H1 (cell line): Measurements from ENCODE around the gene PPP2R2C. TPM values are rescaled to one million over a fixed set of nuclear protein-coding genes. Genes with fewer than 3 reads are reported as not detected.

Experiments
- CTCF ChIA-PET: fragments of 300-600 bp; sonication (Branson Sonifier 250); formaldehyde crosslinking; loops from one replicate; lab custom pipeline; 2021; ENCODE audit not compliant: partially characterized antibody; lab: Charles Lee
- POLR2A ChIA-PET: fragments of 300-600 bp; sonication (Branson Sonifier 250); formaldehyde crosslinking; loops from one replicate; lab custom pipeline; 2021; ENCODE audit warnings: inconsistent platforms; ENCODE audit not compliant: partially characterized antibody; lab: Charles Lee
- DNase-seq, 2 experiments: peaks; one replicate each; pipeline versions ENCODE4 v3.0.0 to v3.0.0-alpha.2; 2010 to 2022; ENCODE audit warnings: low spot score in 2 of 2, low read depth in 1 of 2, mixed read lengths in 1 of 2
- FAIRE-seq: peaks from 2 replicates; lab custom pipeline; 2011; peaks lifted over from hg19 to GRCh38; lab: Jason Lieb, UNC
- H2AFZ ChIP-seq: 2 replicates; pipeline ENCODE4 v1.8.1; 2012; ENCODE audit warnings: low read length, inconsistent platforms
- H2AK5ac ChIP-seq: 2 replicates; pipeline ENCODE4 v1.6.1; 2013; ENCODE audit warnings: low read depth, low read length
- H2BK120ac ChIP-seq: replicated peaks from 2 replicates; pipeline ENCODE3; 2013; ENCODE audit warnings: low read depth, low read length, inconsistent platforms
- H2BK12ac ChIP-seq: 2 replicates; pipeline ENCODE4 v1.6.1; 2013; ENCODE audit warnings: low read depth, low read length
- H2BK15ac ChIP-seq: 2 replicates; pipeline ENCODE4 v1.6.1; 2013; ENCODE audit warnings: low read length
- H2BK20ac ChIP-seq: 2 replicates; pipeline ENCODE4 v1.6.1; 2013; ENCODE audit warnings: low read length
- H2BK5ac ChIP-seq: 2 replicates; pipeline ENCODE4 v1.6.1; 2013; ENCODE audit warnings: low read depth, low read length
- H3K14ac ChIP-seq: 2 replicates; pipeline ENCODE4 v1.6.1; 2013; ENCODE audit warnings: inconsistent platforms; ENCODE audit not compliant: insufficient read length
- H3K18ac ChIP-seq: 2 replicates; pipeline ENCODE4 v1.6.1; 2013; ENCODE audit warnings: low read length; ENCODE audit errors: extremely low read depth
- H3K23ac ChIP-seq: 2 replicates; pipeline ENCODE4 v1.6.1; 2013; ENCODE audit warnings: inconsistent platforms; ENCODE audit not compliant: insufficient read length
- H3K23me2 ChIP-seq: 2 replicates; pipeline ENCODE4 v1.6.1; 2013; ENCODE audit warnings: low read depth, low read length
- H3K27ac ChIP-seq: 2 replicates; pipeline ENCODE4 v1.6.1; 2011; ENCODE audit warnings: low read depth, low read length, inconsistent platforms
- H3K27me3 ChIP-seq, 4 experiments: replicated peaks in 1 of 4; 1 replicate in 1 of 4; 2 replicates in 3 of 4; pipeline versions ENCODE4 v1.6.1 to v1.8.1; 2011 to 2013; ENCODE audit warnings: low read length in 3 of 4, mild to moderate bottlenecking in 3 of 4, inconsistent platforms in 2 of 4, mixed read lengths in 2 of 4, moderate library complexity in 1 of 4; ENCODE audit not compliant: control insufficient read depth in 3 of 4, insufficient read depth in 3 of 4; ENCODE audit errors: extremely low read depth in 1 of 4
- H3K36me3 ChIP-seq, 4 experiments: 2 replicates each; pipeline versions ENCODE4 v1.6.1 to v1.8.1; 2011 to 2013; ENCODE audit warnings: mild to moderate bottlenecking in 4 of 4, low read length in 3 of 4, moderate library complexity in 2 of 4, control low read depth in 1 of 4, inconsistent platforms in 1 of 4; ENCODE audit not compliant: insufficient read depth in 4 of 4, control insufficient read depth in 2 of 4
- H3K4ac ChIP-seq: replicated peaks from 2 replicates; pipeline ENCODE3; 2013; ENCODE audit warnings: low read length, low read depth, mixed read lengths, inconsistent platforms; ENCODE audit not compliant: insufficient read length
- H3K4me1 ChIP-seq, 4 experiments: replicated peaks in 1 of 4; 1 replicate in 1 of 4; 2 replicates in 3 of 4; pipeline versions ENCODE4 v1.6.1 to v1.8.1; 2011 to 2013; ENCODE audit warnings: low read length in 3 of 4, inconsistent platforms in 2 of 4, mixed read lengths in 1 of 4; ENCODE audit not compliant: insufficient read depth in 4 of 4, control insufficient read depth in 3 of 4
- H3K4me2 ChIP-seq, 2 experiments: 2 replicates each; pipeline versions ENCODE4 v1.6.1 to v1.8.1; 2011 to 2013; ENCODE audit warnings: low read depth in 2 of 2, low read length in 2 of 2, control low read depth in 1 of 2, inconsistent platforms in 1 of 2, mild to moderate bottlenecking in 1 of 2; ENCODE audit not compliant: insufficient read depth in 1 of 2
- H3K4me3 ChIP-seq, 4 experiments: fragments of 200-600, 300-600 bp in 1 of 4; sonication (generic), shearing (Covaris generic), sonication (Bioruptor Twin) in 1 of 4; 2 replicates each; pipeline versions ENCODE4 v1.5.1 to v1.8.1; 2011 to 2016; ENCODE audit warnings: low read length in 4 of 4, low read depth in 3 of 4, control low read depth in 2 of 4, inconsistent platforms in 2 of 4, mild to moderate bottlenecking in 2 of 4, mixed read lengths in 1 of 4, moderate library complexity in 1 of 4; ENCODE audit not compliant: insufficient read depth in 2 of 4; ENCODE audit errors: extremely low read depth in 1 of 4
- H3K56ac ChIP-seq: replicated peaks from 2 replicates; pipeline ENCODE3; 2013; ENCODE audit warnings: low read depth, mild to moderate bottlenecking, mixed read lengths, low read length, inconsistent platforms; ENCODE audit not compliant: insufficient read length
- H3K79me1 ChIP-seq: 2 replicates; pipeline ENCODE4 v1.6.1; 2013; ENCODE audit warnings: low read depth, low read length, control low read depth
- H3K79me2 ChIP-seq, 2 experiments: 2 replicates each; pipeline versions ENCODE4 v1.6.1 to v1.8.1; 2012 to 2013; ENCODE audit warnings: low read length in 2 of 2, mild to moderate bottlenecking in 2 of 2, inconsistent platforms in 1 of 2; ENCODE audit not compliant: insufficient read depth in 2 of 2, control insufficient read depth in 1 of 2
- H3K9ac ChIP-seq, 4 experiments: replicated peaks in 1 of 4; 1 replicate in 1 of 4; 2 replicates in 3 of 4; pipeline versions ENCODE4 v1.6.1 to v1.8.1; 2011 to 2013; ENCODE audit warnings: low read depth in 3 of 4, low read length in 3 of 4, control low read depth in 2 of 4, mild to moderate bottlenecking in 2 of 4, moderate library complexity in 2 of 4, inconsistent platforms in 1 of 4; ENCODE audit errors: extremely low read depth in 1 of 4
- H3K9me3 ChIP-seq, 2 experiments: 2 replicates each; pipeline versions ENCODE4 v1.6.1 to v1.8.1; 2012 to 2013; ENCODE audit warnings: mild to moderate bottlenecking in 2 of 2, moderate library complexity in 2 of 2, control low read depth in 1 of 2, inconsistent platforms in 1 of 2, low read depth in 1 of 2, low read length in 1 of 2, mixed read lengths in 1 of 2; ENCODE audit not compliant: insufficient read depth in 2 of 2
- H4K20me1 ChIP-seq, 2 experiments: replicated peaks in 1 of 2; 2 replicates each; pipeline versions ENCODE3 to v1.8.1; 2011 to 2013; ENCODE audit warnings: inconsistent platforms in 2 of 2, low read length in 2 of 2, mild to moderate bottlenecking in 1 of 2; ENCODE audit not compliant: insufficient read depth in 2 of 2, control insufficient read depth in 1 of 2
- H4K5ac ChIP-seq: 2 replicates; pipeline ENCODE4 v1.6.1; 2013; ENCODE audit warnings: low read length, low read depth, mixed read lengths, inconsistent platforms; ENCODE audit not compliant: insufficient read length
- H4K8ac ChIP-seq: 2 replicates; pipeline ENCODE4 v1.8.0; 2013; ENCODE audit warnings: mild to moderate bottlenecking, moderate library complexity, low read length, inconsistent platforms; ENCODE audit not compliant: insufficient read depth; ENCODE audit errors: extremely low read depth
- H4K91ac ChIP-seq: replicated peaks from 2 replicates; pipeline ENCODE3; 2013; ENCODE audit warnings: low read length, mixed read lengths, inconsistent platforms; ENCODE audit not compliant: insufficient read length
- ASH2L ChIP-seq: fragments of 200-600, 300-600 bp; sonication (generic); IDR thresholded peaks from one replicate; pipeline ENCODE4 v1.7.1; 2017; ENCODE audit warnings: low read length
- EZH2 ChIP-seq: fragments of 200-600 bp; sonication (generic); IDR thresholded peaks from 2 replicates; pipeline ENCODE4 v1.7.1; 2012; ENCODE audit warnings: low read depth, mild to moderate bottlenecking, moderate library complexity, low read length, inconsistent platforms; ENCODE audit not compliant: severe bottlenecking
- GTF2F1 ChIP-seq: IDR thresholded peaks from 2 replicates; pipeline ENCODE4 v1.6.1; 2012; ENCODE audit warnings: low read depth, low read length, improper control_type of control experiment, borderline replicate concordance
- KDM1A ChIP-seq: fragments of 200-600, 300-600 bp; sonication (generic); IDR thresholded peaks from 2 replicates; pipeline ENCODE4 v1.7.1; 2016; ENCODE audit warnings: mild to moderate bottlenecking, low read length, borderline replicate concordance
- KDM4A ChIP-seq: IDR thresholded peaks from one replicate; pipeline ENCODE4 v1.7.1; 2012; ENCODE audit warnings: low read depth, mild to moderate bottlenecking, moderate library complexity, low read length, inconsistent platforms; ENCODE audit not compliant: severe bottlenecking
- KDM5A ChIP-seq: fragments of 200-600 bp; IDR thresholded peaks from 2 replicates; pipeline ENCODE4 v1.7.1; 2012; ENCODE audit warnings: mild to moderate bottlenecking, low read length, inconsistent platforms, mixed read lengths
- PHF8 ChIP-seq: fragments of 200-600 bp; sonication (generic); conservative IDR thresholded peaks from 2 replicates; pipeline ENCODE4 v1.7.1; 2012; ENCODE audit warnings: low read depth, mild to moderate bottlenecking, inconsistent platforms, low read length, moderate library complexity
- RBBP5 ChIP-seq: IDR thresholded peaks from 2 replicates; pipeline ENCODE4 v1.7.1; 2012; ENCODE audit warnings: low read depth, mild to moderate bottlenecking, inconsistent platforms, low read length, moderate library complexity, borderline replicate concordance
- SIRT6 ChIP-seq: IDR thresholded peaks from one replicate; pipeline ENCODE4 v1.7.1; 2012; ENCODE audit warnings: low read length, inconsistent platforms
- SRF ChIP-seq: IDR thresholded peaks from 2 replicates; pipeline ENCODE4 v1.6.1; 2011; ENCODE audit warnings: mild to moderate bottlenecking, low read depth, low read length, moderate library complexity
- SUZ12 ChIP-seq: fragments of 200-600 bp; sonication (generic); IDR thresholded peaks from 2 replicates; pipeline ENCODE4 v1.6.1; 2012; ENCODE audit warnings: mild to moderate bottlenecking, inconsistent platforms, low read length, moderate library complexity, mixed read lengths
- TAF1 ChIP-seq: IDR thresholded peaks from 2 replicates; pipeline ENCODE4 v1.6.1; 2011; ENCODE audit warnings: mild to moderate bottlenecking, low read depth, low read length
- USF2 ChIP-seq: IDR thresholded peaks from 2 replicates; pipeline ENCODE4 v1.6.1; 2011; ENCODE audit warnings: low read length, improper control_type of control experiment
- WGBS, 2 experiments: shearing (Covaris generic) in 1 of 2; methylation state at CpG; one replicate each; pipeline versions ENCODE4 v1.1.6 to v1.1.7; 2013 to 2015; ENCODE audit warnings: low lambda C conversion rate in 2 of 2, mixed read lengths in 2 of 2, inconsistent platforms in 1 of 2, low coverage in 1 of 2, missing lambda C conversion rate in 1 of 2; ENCODE audit not compliant: insufficient replicate concordance in 2 of 2, insufficient coverage in 1 of 2, insufficient read length in 1 of 2; ENCODE audit errors: extremely low coverage in 1 of 2, missing lambda C conversion rate in 1 of 2; 5-methylcytosine and 5-hydroxymethylcytosine counted together
- polyA plus RNA-seq, 7 experiments: library from polyadenylated mRNA; depleted of rRNA in 3 of 7; stranded (reverse) in 5 of 7; unstranded in 2 of 7; fragments of >200 nt in 5 of 7; fragments of 200-250 nt in 2 of 7; gene quantifications; 1 replicate in 5 of 7; 2 replicates in 1 of 7; 4 replicates in 1 of 7; pipeline versions ENCODE4 v1.2.1 to v1.2.3, GENCODE V29; 2011 to 2013; ENCODE audit warnings: missing spikeins in 2 of 7, mixed read lengths in 2 of 7
- total RNA-seq: library from RNA; stranded (reverse); fragmentation: NEBNext Ultra II Directional; extraction: Animal tissue kit (Norgen Biotek cat#: 25700); gene quantifications from 2 replicates; pipeline ENCODE4 v1.2.1, GENCODE V29; 2021

Gene PPP2R2C
- total and polyA plus RNA-seq, 2 of the 8 experiments (the other 6 are each of a cell fraction or from before 2014, with no cell fraction given) = 6.4 TPM

GRCh38 chr4:6480534-6481088, 8.2 kb upstream of the PPP2R2C start:
- H4K20me1 ChIP-seq = no peaks in the 10 kb centered on the region
- DNase-seq (no peak), FAIRE-seq (no peak)
- H2BK5ac ChIP-seq = no peak overlapping the region
- H2BK15ac ChIP-seq = no peak overlapping the region
- H3K79me1 ChIP-seq = no peaks in the 10 kb centered on the region
- H3K14ac ChIP-seq = no peak overlapping the region
- H4K8ac ChIP-seq = no peak overlapping the region
- H3K27me3 ChIP-seq = peaks cover 0 to 3% (median 1%) of the 10 kb centered on the region in 4 experiments; a peak in 2 of 7 replicates
- no peaks in the 10 kb centered on the region for H3K4me1 ChIP-seq
- no peak overlapping the region for H3K18ac ChIP-seq
- no peak overlapping the region for H3K56ac ChIP-seq
- H2BK12ac ChIP-seq = no peak overlapping the region
- no peak overlapping the region for H2AFZ ChIP-seq
- no peak overlapping the region for H3K4ac ChIP-seq
- no peak overlapping the region for H3K4me3 ChIP-seq
- H2BK20ac ChIP-seq = no peak overlapping the region
- H3K27ac ChIP-seq = no peak overlapping the region
- no peak overlapping the region for H3K4me2 ChIP-seq
- H3K36me3 ChIP-seq = no peaks in the 10 kb centered on the region
- no peak overlapping the region for H3K9ac ChIP-seq
- no peak overlapping the region for H4K5ac ChIP-seq
- H4K91ac ChIP-seq = no peak overlapping the region
- H2AK5ac ChIP-seq = no peak overlapping the region
- no peak overlapping the region for H2BK120ac ChIP-seq
- H3K23me2 ChIP-seq = no peaks in the 10 kb centered on the region
- TF ChIP-seq EZH2 (no peak), RBBP5 (no peak), SUZ12 (no peak), SRF (no peak), GTF2F1 (no peak), KDM5A (no peak), KDM4A (no peak), KDM1A (no peak), USF2 (no peak), ASH2L (no peak), TAF1 (no peak), SIRT6 (no peak), PHF8 (no peak)
- 78% methylated on average over 4 of the region's 4 CpGs; no CpG with 5 or more reads in 1 of the 2 experiments for WGBS, 2 experiments
- ChIA-PET POLR2A (interaction anchor here (1.7 kb wide), 1 partner anchor 43 kb away, joined by 3 read pairs; no protein-coding TSS in a partner anchor), CTCF (interaction anchor here (0.6 kb wide), 1 partner anchor 81 kb away, joined by 3 read pairs; no protein-coding TSS in a partner anchor)
- H3K9me3 ChIP-seq = no peaks in the 10 kb centered on the region
- no peaks in the 10 kb centered on the region for H3K79me2 ChIP-seq
- H3K23ac ChIP-seq = no peak overlapping the region
